ENCODE measurements around the gene TBC1D22B.

Gene TBC1D22B

GRCh38 chr6:37362101-37362828, 104.7 kb downstream of the TBC1D22B start:
- DNase-seq = no peak

- DNase-seq = peak; percentile 14
Observed at GRCh38 chr6:37365791-37366190, 108.2 kb downstream of the TBC1D22B start.

- DNase-seq = peak; percentile 11
Observed at GRCh38 chr6:37366910-37367309, 109.3 kb downstream of the TBC1D22B start.

- no peak for DNase-seq
Observed at GRCh38 chr6:37368961-37369320, 111.4 kb downstream of the TBC1D22B start.

GRCh38 chr6:37369321-37370201, 112.0 kb downstream of the TBC1D22B start:
- DNase-seq = no peak

GRCh38 chr6:37371154-37372083, 113.8 kb downstream of the TBC1D22B start:
- DNase-seq = no peak

GRCh38 chr6:37372116-37372515, 114.5 kb downstream of the TBC1D22B start:
- DNase-seq = no peak

GRCh38 chr6:37373822-37374471, 116.4 kb downstream of the TBC1D22B start:
- no peak for DNase-seq

GRCh38 chr6:37375376-37375775, 117.8 kb downstream of the TBC1D22B start:
- no peak for DNase-seq

- no peak for DNase-seq
Observed at GRCh38 chr6:37376078-37376743, 118.6 kb downstream of the TBC1D22B start.

GRCh38 chr6:37381579-37381978, 124.0 kb downstream of the TBC1D22B start:
- peak; percentile 18 for DNase-seq
